ENCODE data around the gene TRAPPC11.

TRAPPC11 gene

DNA sequence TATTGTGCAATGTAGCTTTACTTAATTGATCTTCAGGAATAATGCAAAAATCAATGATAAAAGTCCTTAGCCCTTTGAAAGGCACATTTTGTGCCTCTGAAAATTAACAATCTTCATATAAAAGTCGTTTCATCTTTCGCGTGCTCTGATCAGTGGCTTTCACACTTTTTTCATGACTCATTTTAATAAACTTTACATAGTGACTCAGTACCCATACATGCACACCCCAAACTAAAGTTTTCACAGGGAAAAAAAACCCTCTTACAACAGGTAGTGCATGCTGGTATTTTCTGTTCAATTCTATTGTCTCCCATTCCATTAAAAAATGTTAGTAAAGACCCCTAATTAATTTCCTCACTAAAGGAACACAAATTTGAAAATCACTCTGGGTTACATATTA, 21.6 kb upstream of the TRAPPC11 start:
- no peak for DNase-seq (ENCODE audit: low read depth)

DNA sequence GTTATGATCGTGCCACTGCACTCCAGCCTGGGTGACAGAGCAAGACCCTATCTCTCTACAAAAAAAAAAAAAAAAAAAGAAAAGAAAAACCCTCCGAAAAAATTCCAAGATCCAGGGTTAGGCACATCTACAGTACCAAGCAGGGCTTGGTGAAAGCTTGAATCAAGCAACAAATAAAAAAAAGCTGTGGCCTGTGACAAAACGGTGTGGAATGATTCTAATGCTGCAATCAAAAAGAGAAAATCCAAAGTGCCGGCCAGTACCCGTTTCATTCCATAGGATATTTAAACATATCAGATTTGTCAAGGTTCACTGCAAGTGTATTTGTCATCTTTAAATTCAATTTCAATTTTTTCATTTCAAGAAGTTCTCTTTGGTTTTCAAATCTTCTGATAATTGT, 20.7 kb upstream of the TRAPPC11 start:
- DNase-seq (ENCODE audit: low read depth): no peak

DNA sequence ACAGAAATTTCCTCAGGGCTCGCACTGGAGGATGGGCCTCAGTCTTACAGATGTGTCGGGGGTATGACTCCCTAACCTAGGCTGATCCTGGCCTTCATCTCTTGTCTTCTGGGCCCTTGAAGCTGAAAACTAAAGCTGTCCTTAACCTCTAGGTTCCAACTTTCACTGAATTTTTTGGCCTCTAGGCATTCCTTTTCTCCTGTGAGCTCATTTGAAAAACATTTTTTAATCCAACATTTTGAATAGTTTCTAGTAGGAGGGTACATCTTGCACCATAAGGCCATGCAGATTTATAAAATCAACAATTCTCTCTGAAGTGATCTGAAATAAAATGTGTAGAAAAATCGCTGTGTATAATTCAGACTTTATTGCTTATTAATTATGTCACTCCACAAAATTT, 19.8 kb upstream of the TRAPPC11 start:
- no peak for DNase-seq (ENCODE audit: low read depth)

DNA sequence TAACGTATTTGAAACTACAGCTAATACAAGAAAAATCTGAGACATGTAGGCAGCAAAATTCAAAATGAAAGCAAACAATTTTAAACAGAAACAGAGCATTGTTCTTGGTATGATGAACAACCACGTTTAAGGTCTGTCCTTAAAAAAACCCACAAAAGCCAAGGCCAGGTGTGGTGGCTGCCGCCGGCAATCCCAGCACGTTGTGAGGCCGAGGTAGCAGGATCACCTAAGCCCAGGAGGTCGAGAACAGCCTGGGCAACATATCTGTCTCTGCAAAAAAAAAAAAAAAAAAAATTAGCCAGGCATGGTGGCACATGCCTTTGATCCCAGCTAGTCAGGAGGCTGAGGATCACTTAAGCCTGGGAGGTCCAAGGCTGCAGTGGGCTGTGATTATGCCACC, 13.8 kb upstream of the TRAPPC11 start:
- no peak for DNase-seq (ENCODE audit: low read depth)

DNA sequence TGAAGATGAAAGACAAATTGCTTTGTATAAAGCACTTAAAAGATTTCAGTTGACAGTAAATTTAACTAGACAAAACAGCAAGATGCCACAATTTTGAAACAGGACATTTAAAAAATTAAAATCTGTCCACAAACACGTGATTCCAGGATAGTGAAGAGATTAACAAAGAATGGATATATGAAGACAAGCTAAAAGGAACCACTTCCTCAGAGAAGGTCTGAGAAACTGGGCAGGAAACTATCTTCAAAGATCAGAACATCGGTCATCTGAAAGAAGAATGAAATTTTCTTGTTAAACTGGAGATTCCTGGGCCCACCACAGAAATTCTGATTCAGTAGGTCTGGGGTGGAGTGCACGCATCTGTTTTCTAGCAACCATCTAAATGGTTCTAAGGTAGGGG, 1.5 kb upstream of the TRAPPC11 start:
- DNase-seq (ENCODE audit: low read depth): no peak

DNA sequence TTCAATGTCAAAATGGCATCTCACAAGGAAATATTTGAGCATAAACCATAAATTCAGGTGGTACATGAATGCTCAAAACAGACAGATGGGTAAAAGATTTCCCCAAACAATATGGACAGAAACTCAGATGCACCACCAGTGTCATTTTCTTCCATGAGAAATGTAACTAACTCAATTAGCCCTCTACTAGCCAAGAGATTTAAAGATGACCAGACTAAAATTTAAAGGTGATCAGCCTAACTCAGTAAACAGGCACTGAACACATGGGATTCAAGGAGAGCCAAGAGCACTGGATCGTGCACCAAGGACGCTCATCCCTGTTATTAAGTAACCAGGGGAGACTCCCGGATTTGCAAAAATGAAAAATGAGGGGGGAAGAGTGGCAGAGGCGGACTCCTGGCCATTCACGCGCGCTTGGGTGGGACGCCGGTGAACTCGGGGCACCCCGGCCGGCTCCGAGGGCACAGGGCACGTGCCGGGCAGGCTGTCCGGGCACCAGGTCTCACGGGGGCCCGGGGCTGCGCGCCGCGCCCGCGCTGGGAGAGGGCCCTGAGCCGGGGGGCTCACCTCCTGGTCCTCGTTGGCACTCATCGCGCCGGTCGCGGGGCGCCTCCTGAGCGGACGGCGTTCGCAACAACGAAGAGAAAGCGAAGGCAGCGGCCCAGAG, 598 bp upstream of the TRAPPC11 start:
- DNase-seq (ENCODE audit: low read depth): peak; percentile 9

DNA sequence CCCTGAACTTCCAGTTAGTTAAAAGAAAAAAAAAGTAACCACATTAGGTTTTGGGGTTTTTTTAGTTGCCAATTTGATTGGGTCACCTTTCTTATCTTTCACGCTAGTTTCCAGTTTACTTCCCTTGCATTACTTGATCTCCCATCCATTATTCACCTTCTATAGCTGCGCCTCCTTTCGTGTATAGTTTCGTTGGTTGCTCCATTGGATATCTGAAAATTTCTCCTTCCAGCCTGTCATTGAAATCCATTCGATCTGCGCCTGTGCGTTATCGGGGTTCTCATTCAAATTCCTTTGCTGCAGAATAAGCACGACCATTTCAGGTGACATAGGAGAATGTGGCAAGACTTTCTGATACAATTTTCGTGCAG, 764 bp downstream of the TRAPPC11 start:
- DNase-seq (ENCODE audit: low read depth): no peak

DNA sequence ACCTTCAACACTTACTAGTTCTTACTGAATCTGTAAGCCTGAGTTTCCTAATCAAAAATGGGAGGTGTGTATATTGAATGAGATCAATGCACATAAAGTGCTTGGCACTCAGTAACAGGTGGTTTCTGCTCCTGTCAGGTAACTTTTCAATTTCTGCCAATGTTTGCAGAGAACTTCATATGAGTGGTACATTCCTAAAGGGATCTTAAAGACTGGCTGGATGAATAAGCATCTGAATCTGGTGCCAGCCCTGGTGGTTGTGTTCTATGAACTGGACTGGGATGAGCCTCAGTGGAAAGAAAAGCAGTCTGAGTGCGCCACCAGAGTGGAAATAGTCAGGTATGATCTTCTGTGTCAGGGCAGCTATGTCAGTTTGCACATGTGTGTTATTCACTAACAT, 7.0 kb downstream of the TRAPPC11 start:
- no peak for DNase-seq (ENCODE audit: low read depth)

DNA sequence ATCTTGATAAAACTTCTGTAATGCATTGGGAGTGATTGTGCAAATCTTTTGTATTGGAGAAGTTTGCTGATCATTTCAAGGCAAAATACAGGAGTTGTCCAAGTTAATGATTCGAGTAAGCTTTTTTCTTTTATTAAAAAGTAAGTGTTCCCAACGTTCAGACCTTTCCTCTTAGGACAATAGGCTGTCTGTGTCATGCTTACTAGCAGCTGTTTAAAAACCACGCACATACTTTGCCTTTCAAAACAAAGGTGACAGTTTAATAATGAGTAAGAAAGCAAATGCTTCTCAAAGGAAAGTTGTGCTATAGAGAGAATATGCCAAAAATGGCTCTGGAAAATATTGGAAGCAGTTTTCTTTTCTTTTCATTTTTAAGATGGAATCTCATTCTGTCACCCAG, 11.2 kb downstream of the TRAPPC11 start:
- no peak for DNase-seq (ENCODE audit: low read depth)

DNA sequence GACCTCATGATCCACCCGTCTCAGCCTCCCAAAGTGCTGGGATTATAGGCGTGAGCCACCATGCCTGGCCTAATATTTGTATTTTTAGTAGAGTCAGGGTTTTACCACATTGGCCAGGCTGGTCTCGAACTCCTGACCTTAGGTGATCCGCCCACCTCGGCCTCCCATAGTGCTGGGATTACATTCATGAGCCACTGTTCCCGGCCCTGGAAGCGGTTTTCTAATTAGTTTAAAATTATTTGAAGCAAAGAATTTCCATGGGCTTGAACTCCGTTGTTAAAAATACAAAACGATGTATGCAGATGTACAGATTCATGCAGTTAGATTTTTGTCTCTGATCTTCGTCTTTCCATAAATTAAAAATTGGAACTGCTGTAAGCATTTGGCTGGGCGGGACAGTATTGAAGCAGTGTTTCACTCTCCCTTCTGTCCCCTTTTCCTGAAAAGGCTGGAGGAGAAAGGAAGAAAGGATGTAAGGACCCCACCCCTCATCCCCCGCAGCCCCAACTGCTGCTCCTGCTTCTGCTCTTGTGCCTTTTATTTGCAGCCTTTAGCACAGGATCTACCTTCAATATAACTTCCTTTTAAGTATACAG, 12.0 kb downstream of the TRAPPC11 start:
- no peak for DNase-seq (ENCODE audit: low read depth)

DNA sequence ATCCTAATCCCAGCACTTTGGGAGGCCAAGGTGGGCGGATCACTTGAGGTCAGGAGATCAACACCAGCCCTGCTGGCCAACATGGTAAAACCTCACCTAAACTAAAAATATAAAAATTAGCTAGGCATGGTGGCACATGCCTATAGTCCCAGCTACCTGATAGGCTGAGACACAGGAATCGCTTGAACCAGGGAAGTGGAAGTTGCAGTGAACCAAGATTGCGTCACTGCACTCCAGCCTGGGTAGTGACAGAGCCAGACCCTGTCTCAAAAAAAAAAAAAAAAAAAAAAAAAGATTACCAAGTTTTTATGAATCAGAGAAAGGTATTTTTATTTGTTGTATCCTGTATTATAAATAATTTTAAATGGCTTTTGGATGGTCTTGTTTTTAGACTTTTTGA, 15.1 kb downstream of the TRAPPC11 start:
- no peak for DNase-seq (ENCODE audit: low read depth)

DNA sequence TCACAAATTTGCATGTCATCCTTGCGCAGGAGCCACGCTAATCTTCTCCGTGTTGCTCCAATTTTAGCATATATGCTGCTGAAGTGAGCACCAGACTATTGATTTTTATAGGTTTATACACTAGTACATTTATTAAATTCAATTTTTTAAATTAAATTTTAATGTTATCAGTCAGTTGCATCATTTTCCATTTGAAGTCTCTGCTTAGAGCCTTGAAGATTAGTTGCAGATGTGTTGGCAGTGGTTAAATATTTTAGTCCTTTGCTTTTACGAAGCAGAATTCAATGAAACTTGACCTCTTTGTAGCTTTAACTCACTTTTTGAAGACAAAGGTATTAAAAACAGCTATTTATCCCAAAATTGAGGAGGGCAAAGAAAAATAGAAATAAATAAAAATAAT, 16.5 kb downstream of the TRAPPC11 start:
- no peak for DNase-seq (ENCODE audit: low read depth)

DNA sequence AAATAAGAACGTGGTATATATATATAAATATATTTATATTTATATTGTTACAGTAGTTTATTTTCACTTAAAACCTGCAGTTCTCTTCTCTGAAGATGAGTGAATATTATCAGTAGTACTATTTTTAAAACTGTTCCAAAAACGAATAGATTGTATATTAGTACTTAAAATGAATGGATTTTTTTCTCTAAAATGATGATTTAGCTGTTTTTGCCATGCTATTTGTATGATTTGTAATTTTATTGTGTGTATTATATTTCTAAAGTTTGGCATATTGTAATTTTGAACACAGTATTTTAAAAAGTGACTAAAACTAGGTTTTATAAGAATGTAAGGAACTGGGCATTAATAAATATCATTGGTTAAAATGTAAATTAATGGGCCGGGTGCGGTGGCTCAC, 22.0 kb downstream of the TRAPPC11 start:
- DNase-seq (ENCODE audit: low read depth): no peak

DNA sequence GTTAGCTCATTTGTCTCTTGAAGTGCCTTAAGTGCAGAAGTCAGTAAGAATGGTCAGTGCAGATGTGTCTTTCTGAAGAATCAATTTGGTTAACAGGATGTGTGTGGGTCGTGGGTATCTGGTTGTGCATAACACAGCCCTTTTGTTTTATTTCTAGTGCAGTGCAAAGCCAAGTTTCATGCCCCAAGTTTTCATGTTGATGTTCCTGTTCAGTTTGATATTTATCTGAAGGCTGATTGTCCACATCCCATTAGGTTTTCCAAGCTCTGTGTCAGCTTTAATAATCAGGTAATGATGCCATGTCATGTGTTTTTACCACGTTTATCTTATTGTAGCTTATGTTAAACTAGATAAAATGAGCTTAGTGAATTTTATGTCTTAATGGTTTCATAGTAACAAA, 27.4 kb downstream of the TRAPPC11 start:
- no peak for DNase-seq (ENCODE audit: low read depth)

DNA sequence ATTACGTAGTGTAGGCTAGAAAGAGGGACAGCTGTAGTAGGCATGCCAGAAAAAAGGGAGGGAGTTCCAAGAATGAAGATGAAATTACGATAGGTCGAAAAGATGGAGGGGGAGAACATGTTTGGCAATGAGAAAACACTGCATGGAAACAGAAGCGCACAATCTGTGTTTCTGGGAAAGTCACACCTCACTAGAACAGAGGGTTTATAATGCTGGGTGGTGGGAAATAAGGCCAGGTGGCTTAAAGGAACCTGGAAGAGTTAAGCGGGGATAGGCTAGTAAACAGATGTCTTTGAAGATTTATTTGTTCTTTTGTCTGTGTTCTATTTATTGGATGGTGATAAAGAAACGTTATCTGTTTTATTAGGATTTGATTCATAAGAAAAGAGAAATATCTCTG, 29.1 kb downstream of the TRAPPC11 start:
- DNase-seq (ENCODE audit: low read depth): no peak

DNA sequence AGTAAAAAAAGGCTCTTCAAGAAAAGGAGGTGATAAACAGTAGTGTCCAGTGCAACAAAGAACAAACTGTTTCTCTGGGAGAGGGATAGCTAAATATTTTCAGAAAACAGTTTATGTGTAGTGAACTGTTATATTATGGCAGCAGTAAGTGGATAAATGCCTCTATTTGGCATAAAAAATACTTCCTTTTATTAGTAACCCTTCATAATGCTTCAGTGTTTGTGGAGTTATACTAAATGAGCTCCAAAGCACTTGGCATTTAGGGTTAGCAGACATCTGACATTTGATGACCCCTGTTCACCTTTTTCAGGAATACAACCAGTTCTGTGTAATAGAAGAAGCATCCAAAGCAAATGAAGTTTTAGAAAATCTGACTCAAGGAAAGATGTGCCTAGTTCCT, 31.9 kb downstream of the TRAPPC11 start:
- DNase-seq (ENCODE audit: low read depth): no peak

DNA sequence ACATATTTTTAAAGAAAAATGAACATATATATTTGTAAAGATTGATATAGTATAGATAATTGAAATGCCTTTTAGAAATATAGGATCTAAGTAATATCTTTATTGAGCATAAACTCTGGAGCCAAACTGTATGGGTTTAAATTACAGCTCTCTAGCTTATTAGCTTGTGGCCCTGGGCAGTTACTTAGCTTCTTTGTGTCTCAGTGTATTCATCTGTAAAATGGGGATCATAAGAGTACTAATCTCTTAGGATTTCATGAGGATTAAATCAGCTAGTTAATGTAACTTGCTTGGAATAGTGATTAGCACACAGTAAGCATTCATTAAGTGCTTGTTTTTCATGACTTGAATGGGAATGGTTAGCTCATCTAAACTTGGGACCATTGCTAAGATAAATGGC, 32.8 kb downstream of the TRAPPC11 start:
- DNase-seq (ENCODE audit: low read depth): no peak

DNA sequence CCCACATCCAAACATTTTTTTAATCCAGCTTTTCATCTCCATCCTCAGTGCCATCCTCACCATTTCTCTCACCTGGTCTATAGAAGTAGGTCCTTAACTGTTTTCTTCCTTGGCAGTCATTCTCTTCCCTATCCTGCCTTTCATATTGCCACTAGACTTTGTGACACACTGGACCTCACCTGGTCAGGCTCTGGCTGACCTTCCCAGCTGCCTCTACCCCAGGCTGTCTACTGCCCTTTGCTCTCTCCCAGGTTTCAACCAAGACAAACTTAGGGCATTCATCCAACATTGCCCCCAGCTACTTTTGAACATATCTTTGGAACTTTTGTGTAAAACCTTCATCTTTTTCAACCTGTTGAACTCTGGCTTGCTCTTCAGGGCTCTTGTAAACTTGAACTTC, 39.8 kb downstream of the TRAPPC11 start:
- no peak for DNase-seq (ENCODE audit: low read depth)

DNA sequence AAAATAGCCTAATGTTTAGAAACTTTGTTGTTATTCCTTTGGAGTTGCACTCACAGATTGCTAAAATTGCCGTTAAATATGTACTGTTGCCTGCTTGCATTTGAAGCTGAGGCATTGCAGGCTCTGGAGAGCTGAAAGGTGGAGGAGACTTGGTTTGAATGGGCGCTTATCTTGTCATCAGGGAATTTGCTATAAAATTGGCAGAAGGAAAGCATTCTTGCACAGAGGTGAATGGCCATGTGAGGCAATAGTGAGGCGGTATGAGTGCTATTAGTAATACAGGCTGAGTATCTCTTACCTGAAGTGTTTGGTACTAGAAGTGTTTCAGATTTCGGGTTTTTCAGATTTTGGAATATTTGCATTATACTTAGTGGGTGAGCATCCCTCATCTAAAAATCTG, 41.3 kb downstream of the TRAPPC11 start:
- DNase-seq (ENCODE audit: low read depth): no peak

DNA sequence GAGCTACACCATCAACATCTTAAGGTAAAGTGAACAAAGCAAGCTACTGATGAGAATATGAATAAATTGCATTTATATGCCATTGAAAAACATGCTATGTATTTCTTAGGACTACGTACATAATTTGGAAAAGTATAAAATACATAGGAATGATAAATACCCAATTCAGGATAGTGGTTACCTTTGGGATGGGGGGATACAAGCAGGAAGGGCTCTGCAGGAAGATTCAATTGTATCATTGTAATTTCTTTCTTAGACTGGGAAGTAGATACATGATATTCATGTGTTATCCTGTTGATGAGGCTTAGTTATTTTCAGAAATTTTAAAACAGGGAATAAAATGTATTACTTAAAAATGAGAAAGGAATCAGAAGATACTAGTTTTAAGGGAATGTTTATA, 43.4 kb downstream of the TRAPPC11 start:
- no peak for DNase-seq (ENCODE audit: low read depth)

DNA sequence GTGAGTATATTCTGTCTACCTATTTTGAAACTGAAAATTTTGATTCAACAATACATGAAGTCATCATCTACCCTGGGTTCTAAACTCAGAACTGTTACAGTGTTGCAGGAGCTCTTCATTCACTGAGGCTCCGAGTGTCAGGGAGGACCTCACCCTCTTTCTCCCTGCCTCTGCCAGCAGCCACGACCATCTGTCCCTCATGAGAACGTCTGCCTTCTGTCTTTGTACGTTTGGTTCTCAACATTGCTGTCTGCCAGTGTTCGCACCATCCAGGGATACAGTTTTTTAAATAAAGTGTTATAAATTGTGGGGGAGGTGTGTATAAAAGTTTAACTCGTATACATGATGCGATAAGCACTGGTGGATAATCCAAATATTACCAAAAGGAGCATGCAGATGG, 55.5 kb downstream of the TRAPPC11 start:
- DNase-seq (ENCODE audit: low read depth): no peak

DNA sequence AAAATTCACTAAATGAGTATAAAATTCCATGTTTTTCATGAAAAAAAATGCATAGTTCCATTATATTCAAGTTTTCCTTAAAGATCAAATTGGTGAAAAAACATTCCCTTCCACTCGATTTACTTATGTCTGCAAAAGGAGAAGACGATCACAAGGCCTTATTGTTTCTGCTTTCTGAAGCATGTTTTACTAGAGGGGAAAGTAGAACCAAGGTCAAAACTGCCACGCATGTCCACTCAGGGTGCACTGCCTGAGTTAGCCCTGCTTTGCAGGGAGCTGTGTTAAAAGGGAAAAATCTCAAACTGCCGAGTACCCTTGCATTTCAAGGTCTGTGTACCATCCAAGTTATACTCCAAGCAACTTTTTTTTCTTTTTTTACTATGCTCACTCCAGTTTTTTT, 57.2 kb downstream of the TRAPPC11 start:
- DNase-seq (ENCODE audit: low read depth): no peak

DNA sequence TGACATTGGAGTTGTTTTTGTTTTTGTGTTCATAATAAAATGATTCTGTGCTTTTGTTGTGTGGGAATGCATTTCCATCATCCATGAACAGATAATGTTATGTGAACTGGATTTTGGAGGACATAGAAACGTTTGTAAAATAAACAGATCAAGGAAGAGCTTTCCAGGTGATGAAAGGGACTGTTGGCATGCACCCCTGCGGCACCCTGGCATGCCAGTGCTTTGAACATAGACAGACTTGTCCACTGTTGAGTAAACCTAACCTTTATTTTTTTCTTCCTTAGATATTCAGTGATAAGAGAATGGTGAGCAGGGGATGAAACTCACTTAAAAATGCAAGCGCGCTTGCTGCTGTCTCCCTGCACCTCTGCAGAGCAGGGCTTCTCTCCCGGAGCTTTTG, 59.8 kb downstream of the TRAPPC11 start:
- DNase-seq (ENCODE audit: low read depth): no peak

Data from activated T-helper 9 cell treated with anti-CD3 and anti-CD28 coated beads, Interleukin-2, amount 50 U/mL, for 16 hours (primary cell).